H1 (cell line): ENCODE results near the gene SLC22A2. TPM values are rescaled to one million over a fixed set of nuclear protein-coding genes. Genes with fewer than 3 reads are reported as not detected.

Experiments
- CTCF ChIA-PET: fragments of 300-600 bp; sonication (Branson Sonifier 250); formaldehyde crosslinking; loops from one replicate; lab custom pipeline; 2021; ENCODE audit not compliant: partially characterized antibody; lab: Charles Lee
- POLR2A ChIA-PET: fragments of 300-600 bp; sonication (Branson Sonifier 250); formaldehyde crosslinking; loops from one replicate; lab custom pipeline; 2021; ENCODE audit warnings: inconsistent platforms; ENCODE audit not compliant: partially characterized antibody; lab: Charles Lee
- DNase-seq, 2 experiments: peaks; one replicate each; pipeline versions ENCODE4 v3.0.0 to v3.0.0-alpha.2; 2010 to 2022; ENCODE audit warnings: low spot score in 2 of 2, low read depth in 1 of 2, mixed read lengths in 1 of 2
- FAIRE-seq: peaks from 2 replicates; lab custom pipeline; 2011; peaks lifted over from hg19 to GRCh38; lab: Jason Lieb, UNC
- H2AFZ ChIP-seq: 2 replicates; pipeline ENCODE4 v1.8.1; 2012; ENCODE audit warnings: low read length, inconsistent platforms
- H2AK5ac ChIP-seq: 2 replicates; pipeline ENCODE4 v1.6.1; 2013; ENCODE audit warnings: low read depth, low read length
- H2BK120ac ChIP-seq: replicated peaks from 2 replicates; pipeline ENCODE3; 2013; ENCODE audit warnings: low read depth, low read length, inconsistent platforms
- H2BK12ac ChIP-seq: 2 replicates; pipeline ENCODE4 v1.6.1; 2013; ENCODE audit warnings: low read depth, low read length
- H2BK15ac ChIP-seq: 2 replicates; pipeline ENCODE4 v1.6.1; 2013; ENCODE audit warnings: low read length
- H2BK20ac ChIP-seq: 2 replicates; pipeline ENCODE4 v1.6.1; 2013; ENCODE audit warnings: low read length
- H2BK5ac ChIP-seq: 2 replicates; pipeline ENCODE4 v1.6.1; 2013; ENCODE audit warnings: low read depth, low read length
- H3K14ac ChIP-seq: 2 replicates; pipeline ENCODE4 v1.6.1; 2013; ENCODE audit warnings: inconsistent platforms; ENCODE audit not compliant: insufficient read length
- H3K18ac ChIP-seq: 2 replicates; pipeline ENCODE4 v1.6.1; 2013; ENCODE audit warnings: low read length; ENCODE audit errors: extremely low read depth
- H3K23ac ChIP-seq: 2 replicates; pipeline ENCODE4 v1.6.1; 2013; ENCODE audit warnings: inconsistent platforms; ENCODE audit not compliant: insufficient read length
- H3K23me2 ChIP-seq: 2 replicates; pipeline ENCODE4 v1.6.1; 2013; ENCODE audit warnings: low read depth, low read length
- H3K27ac ChIP-seq: 2 replicates; pipeline ENCODE4 v1.6.1; 2011; ENCODE audit warnings: low read depth, low read length, inconsistent platforms
- H3K27me3 ChIP-seq, 4 experiments: replicated peaks in 1 of 4; 1 replicate in 1 of 4; 2 replicates in 3 of 4; pipeline versions ENCODE4 v1.6.1 to v1.8.1; 2011 to 2013; ENCODE audit warnings: low read length in 3 of 4, mild to moderate bottlenecking in 3 of 4, inconsistent platforms in 2 of 4, mixed read lengths in 2 of 4, moderate library complexity in 1 of 4; ENCODE audit not compliant: control insufficient read depth in 3 of 4, insufficient read depth in 3 of 4; ENCODE audit errors: extremely low read depth in 1 of 4
- H3K36me3 ChIP-seq, 4 experiments: 2 replicates each; pipeline versions ENCODE4 v1.6.1 to v1.8.1; 2011 to 2013; ENCODE audit warnings: mild to moderate bottlenecking in 4 of 4, low read length in 3 of 4, moderate library complexity in 2 of 4, control low read depth in 1 of 4, inconsistent platforms in 1 of 4; ENCODE audit not compliant: insufficient read depth in 4 of 4, control insufficient read depth in 2 of 4
- H3K4ac ChIP-seq: replicated peaks from 2 replicates; pipeline ENCODE3; 2013; ENCODE audit warnings: low read length, low read depth, mixed read lengths, inconsistent platforms; ENCODE audit not compliant: insufficient read length
- H3K4me1 ChIP-seq, 4 experiments: replicated peaks in 1 of 4; 1 replicate in 1 of 4; 2 replicates in 3 of 4; pipeline versions ENCODE4 v1.6.1 to v1.8.1; 2011 to 2013; ENCODE audit warnings: low read length in 3 of 4, inconsistent platforms in 2 of 4, mixed read lengths in 1 of 4; ENCODE audit not compliant: insufficient read depth in 4 of 4, control insufficient read depth in 3 of 4
- H3K4me2 ChIP-seq, 2 experiments: 2 replicates each; pipeline versions ENCODE4 v1.6.1 to v1.8.1; 2011 to 2013; ENCODE audit warnings: low read depth in 2 of 2, low read length in 2 of 2, control low read depth in 1 of 2, inconsistent platforms in 1 of 2, mild to moderate bottlenecking in 1 of 2; ENCODE audit not compliant: insufficient read depth in 1 of 2
- H3K4me3 ChIP-seq, 4 experiments: fragments of 200-600, 300-600 bp in 1 of 4; sonication (generic), shearing (Covaris generic), sonication (Bioruptor Twin) in 1 of 4; 2 replicates each; pipeline versions ENCODE4 v1.5.1 to v1.8.1; 2011 to 2016; ENCODE audit warnings: low read length in 4 of 4, low read depth in 3 of 4, control low read depth in 2 of 4, inconsistent platforms in 2 of 4, mild to moderate bottlenecking in 2 of 4, mixed read lengths in 1 of 4, moderate library complexity in 1 of 4; ENCODE audit not compliant: insufficient read depth in 2 of 4; ENCODE audit errors: extremely low read depth in 1 of 4
- H3K56ac ChIP-seq: replicated peaks from 2 replicates; pipeline ENCODE3; 2013; ENCODE audit warnings: low read depth, mild to moderate bottlenecking, mixed read lengths, low read length, inconsistent platforms; ENCODE audit not compliant: insufficient read length
- H3K79me1 ChIP-seq: 2 replicates; pipeline ENCODE4 v1.6.1; 2013; ENCODE audit warnings: low read depth, low read length, control low read depth
- H3K79me2 ChIP-seq, 2 experiments: 2 replicates each; pipeline versions ENCODE4 v1.6.1 to v1.8.1; 2012 to 2013; ENCODE audit warnings: low read length in 2 of 2, mild to moderate bottlenecking in 2 of 2, inconsistent platforms in 1 of 2; ENCODE audit not compliant: insufficient read depth in 2 of 2, control insufficient read depth in 1 of 2
- H3K9ac ChIP-seq, 4 experiments: replicated peaks in 1 of 4; 1 replicate in 1 of 4; 2 replicates in 3 of 4; pipeline versions ENCODE4 v1.6.1 to v1.8.1; 2011 to 2013; ENCODE audit warnings: low read depth in 3 of 4, low read length in 3 of 4, control low read depth in 2 of 4, mild to moderate bottlenecking in 2 of 4, moderate library complexity in 2 of 4, inconsistent platforms in 1 of 4; ENCODE audit errors: extremely low read depth in 1 of 4
- H3K9me3 ChIP-seq, 2 experiments: 2 replicates each; pipeline versions ENCODE4 v1.6.1 to v1.8.1; 2012 to 2013; ENCODE audit warnings: mild to moderate bottlenecking in 2 of 2, moderate library complexity in 2 of 2, control low read depth in 1 of 2, inconsistent platforms in 1 of 2, low read depth in 1 of 2, low read length in 1 of 2, mixed read lengths in 1 of 2; ENCODE audit not compliant: insufficient read depth in 2 of 2
- H4K20me1 ChIP-seq, 2 experiments: replicated peaks in 1 of 2; 2 replicates each; pipeline versions ENCODE3 to v1.8.1; 2011 to 2013; ENCODE audit warnings: inconsistent platforms in 2 of 2, low read length in 2 of 2, mild to moderate bottlenecking in 1 of 2; ENCODE audit not compliant: insufficient read depth in 2 of 2, control insufficient read depth in 1 of 2
- H4K5ac ChIP-seq: 2 replicates; pipeline ENCODE4 v1.6.1; 2013; ENCODE audit warnings: low read length, low read depth, mixed read lengths, inconsistent platforms; ENCODE audit not compliant: insufficient read length
- H4K8ac ChIP-seq: 2 replicates; pipeline ENCODE4 v1.8.0; 2013; ENCODE audit warnings: mild to moderate bottlenecking, moderate library complexity, low read length, inconsistent platforms; ENCODE audit not compliant: insufficient read depth; ENCODE audit errors: extremely low read depth
- H4K91ac ChIP-seq: replicated peaks from 2 replicates; pipeline ENCODE3; 2013; ENCODE audit warnings: low read length, mixed read lengths, inconsistent platforms; ENCODE audit not compliant: insufficient read length
- SRF ChIP-seq: IDR thresholded peaks from 2 replicates; pipeline ENCODE4 v1.6.1; 2011; ENCODE audit warnings: mild to moderate bottlenecking, low read depth, low read length, moderate library complexity
- TCF12 ChIP-seq: IDR thresholded peaks from 2 replicates; pipeline ENCODE4 v1.6.1; 2011; ENCODE audit warnings: low read depth, mild to moderate bottlenecking, low read length
- WGBS, 2 experiments: shearing (Covaris generic) in 1 of 2; methylation state at CpG; one replicate each; pipeline versions ENCODE4 v1.1.6 to v1.1.7; 2013 to 2015; ENCODE audit warnings: low lambda C conversion rate in 2 of 2, mixed read lengths in 2 of 2, inconsistent platforms in 1 of 2, low coverage in 1 of 2, missing lambda C conversion rate in 1 of 2; ENCODE audit not compliant: insufficient replicate concordance in 2 of 2, insufficient coverage in 1 of 2, insufficient read length in 1 of 2; ENCODE audit errors: extremely low coverage in 1 of 2, missing lambda C conversion rate in 1 of 2; 5-methylcytosine and 5-hydroxymethylcytosine counted together
- polyA plus RNA-seq, 7 experiments: library from polyadenylated mRNA; depleted of rRNA in 3 of 7; stranded (reverse) in 5 of 7; unstranded in 2 of 7; fragments of >200 nt in 5 of 7; fragments of 200-250 nt in 2 of 7; gene quantifications; 1 replicate in 5 of 7; 2 replicates in 1 of 7; 4 replicates in 1 of 7; pipeline versions ENCODE4 v1.2.1 to v1.2.3, GENCODE V29; 2011 to 2013; ENCODE audit warnings: missing spikeins in 2 of 7, mixed read lengths in 2 of 7
- total RNA-seq: library from RNA; stranded (reverse); fragmentation: NEBNext Ultra II Directional; extraction: Animal tissue kit (Norgen Biotek cat#: 25700); gene quantifications from 2 replicates; pipeline ENCODE4 v1.2.1, GENCODE V29; 2021
- TF ChIP-seq, protein P1 (sequence below), 3 experiments: IDR thresholded peaks; 1 replicate in 2 of 3; 2 replicates in 1 of 3; pipeline versions ENCODE4 v1.5.1 to v1.6.1; 2011; ENCODE audit warnings: low read length in 3 of 3, mild to moderate bottlenecking in 3 of 3, inconsistent platforms in 2 of 3, low read depth in 1 of 3, moderate library complexity in 1 of 3; ENCODE audit not compliant: insufficient read depth in 1 of 3; ENCODE audit errors: control extremely low read depth in 1 of 3

The SLC22A2 gene
- total and polyA plus RNA-seq, 2 of the 8 experiments (the other 6 are each of a cell fraction or from before 2014, with no cell fraction given), result 0.23 to 1.4 TPM

DNA sequence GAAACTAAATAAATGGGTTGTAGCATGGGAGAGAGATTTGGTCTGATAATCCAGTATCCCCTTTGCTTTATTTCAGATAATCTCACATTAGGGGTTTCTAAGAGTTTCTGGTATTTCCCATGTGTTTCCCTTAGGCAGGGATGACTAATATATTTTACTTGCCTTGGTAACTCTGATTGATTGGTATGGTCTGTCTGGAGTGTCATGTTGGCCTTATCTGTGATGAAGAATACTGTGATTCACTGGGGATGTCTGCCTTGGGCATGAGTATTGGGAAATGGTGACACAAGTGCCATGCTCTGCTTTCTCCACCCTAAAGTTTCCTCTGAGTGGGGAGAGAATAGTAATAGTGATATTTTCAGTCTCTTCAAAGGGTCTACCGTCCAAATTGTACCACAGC, 10.1 kb downstream of the SLC22A2 start:
- H2BK20ac ChIP-seq, result peak overlapping the region; percentile 87; the same call in 1 of the 2 replicates
- no peak overlapping the region for H3K9ac ChIP-seq
- CTCF ChIA-PET, result interaction anchor here (0.9 to 1.9 kb wide), 3 partner anchors 14 to 101 kb away, joined by 3 to 6 read pairs (median 3); no protein-coding TSS in a partner anchor
- no peaks in the 10 kb centered on the region for H3K36me3 ChIP-seq
- H4K91ac ChIP-seq, result no peak overlapping the region
- H3K27ac ChIP-seq, result no peak overlapping the region
- no peak overlapping the region for H2BK15ac ChIP-seq
- H2BK120ac ChIP-seq, result no peak overlapping the region
- no peak overlapping the region for H4K5ac ChIP-seq
- H3K4me2 ChIP-seq, result no peak overlapping the region
- TF ChIP-seq TCF12 (no peak), SRF (no peak)
- TF ChIP-seq, protein P1, sequence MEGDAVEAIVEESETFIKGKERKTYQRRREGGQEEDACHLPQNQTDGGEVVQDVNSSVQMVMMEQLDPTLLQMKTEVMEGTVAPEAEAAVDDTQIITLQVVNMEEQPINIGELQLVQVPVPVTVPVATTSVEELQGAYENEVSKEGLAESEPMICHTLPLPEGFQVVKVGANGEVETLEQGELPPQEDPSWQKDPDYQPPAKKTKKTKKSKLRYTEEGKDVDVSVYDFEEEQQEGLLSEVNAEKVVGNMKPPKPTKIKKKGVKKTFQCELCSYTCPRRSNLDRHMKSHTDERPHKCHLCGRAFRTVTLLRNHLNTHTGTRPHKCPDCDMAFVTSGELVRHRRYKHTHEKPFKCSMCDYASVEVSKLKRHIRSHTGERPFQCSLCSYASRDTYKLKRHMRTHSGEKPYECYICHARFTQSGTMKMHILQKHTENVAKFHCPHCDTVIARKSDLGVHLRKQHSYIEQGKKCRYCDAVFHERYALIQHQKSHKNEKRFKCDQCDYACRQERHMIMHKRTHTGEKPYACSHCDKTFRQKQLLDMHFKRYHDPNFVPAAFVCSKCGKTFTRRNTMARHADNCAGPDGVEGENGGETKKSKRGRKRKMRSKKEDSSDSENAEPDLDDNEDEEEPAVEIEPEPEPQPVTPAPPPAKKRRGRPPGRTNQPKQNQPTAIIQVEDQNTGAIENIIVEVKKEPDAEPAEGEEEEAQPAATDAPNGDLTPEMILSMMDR (IDR thresholded peaks at IDR 0.05; ENCODE audit: control extremely low read depth in 1 of 3, insufficient read depth in 1 of 3, low read depth in 1 of 3, low read length in 3 of 3), result no peak
- 0 out of 2 replicates have a peak overlapping the region, but pooled peaks have one; percentile 7 for H3K18ac ChIP-seq
- no peak overlapping the region for H2AFZ ChIP-seq
- no peaks in the 10 kb centered on the region; the same call in 1 of the 2 replicates for H3K23me2 ChIP-seq
- H2BK12ac ChIP-seq, result peak overlapping the region; percentile 85; the same call in 1 of the 2 replicates
- DNase-seq, result no peak
- no peaks in the 10 kb centered on the region for H3K9me3 ChIP-seq
- no peak overlapping the region for H2BK5ac ChIP-seq
- POLR2A ChIA-PET, result interaction anchor here (0.7 kb wide), 1 partner anchor 9 kb away, joined by 3 read pairs; no protein-coding TSS in a partner anchor
- no peak for FAIRE-seq
- H3K27me3 ChIP-seq, result no peaks in the 10 kb centered on the region
- no peak overlapping the region for H3K56ac ChIP-seq
- peaks cover 8 to 34% (median 21%) of the 10 kb centered on the region in 4 experiments for H3K4me1 ChIP-seq
- no peak overlapping the region for H4K8ac ChIP-seq
- WGBS, 2 experiments, result 82% methylated on average over 1 of the region's 1 CpG; no CpG with 5 or more reads in 1 of the 2 experiments
- H3K79me1 ChIP-seq, result no peaks in the 10 kb centered on the region
- H3K79me2 ChIP-seq, result no peaks in the 10 kb centered on the region
- no peak overlapping the region for H3K14ac ChIP-seq
- no peak overlapping the region for H3K4me3 ChIP-seq
- H4K20me1 ChIP-seq, result no peaks in the 10 kb centered on the region
- no peak overlapping the region for H3K23ac ChIP-seq
- H3K4ac ChIP-seq, result no peak overlapping the region
- no peak overlapping the region for H2AK5ac ChIP-seq
